Loucy (cell line): ENCODE measurements around the gene CARS2.

ENCODE experiments used
- H2AFZ ChIP-seq: fragments of 200-600 bp; sonication (generic); 2 replicates; pipeline ENCODE4 v1.6.0; 2016; ENCODE audit warnings: antibody characterized with exemption, mild to moderate bottlenecking, low read length, moderate library complexity
- H3F3A ChIP-seq: fragments of 200-600 bp; 2 replicates; pipeline ENCODE4 v1.6.0; 2016; ENCODE audit warnings: antibody characterized with exemption, low read depth, mild to moderate bottlenecking
- H3K27me3 ChIP-seq: fragments of 200-600 bp; sonication (generic); 2 replicates; pipeline ENCODE4 v1.6.1; 2014; ENCODE audit warnings: low read length, mild to moderate bottlenecking; ENCODE audit not compliant: insufficient read depth, poor library complexity, severe bottlenecking
- H3K36me3 ChIP-seq: fragments of 200-600 bp; sonication (generic); 2 replicates; pipeline ENCODE4 v1.6.1; 2016; ENCODE audit warnings: low read length; ENCODE audit not compliant: insufficient read depth
- H3K4me1 ChIP-seq: fragments of 200-600 bp; sonication (generic); 2 replicates; pipeline ENCODE4 v1.5.1; 2014; ENCODE audit warnings: low read length, mild to moderate bottlenecking; ENCODE audit not compliant: insufficient read depth, poor library complexity, severe bottlenecking
- H3K4me2 ChIP-seq: fragments of 200-600 bp; sonication (generic); 2 replicates; pipeline ENCODE4 v1.6.0; 2014; ENCODE audit warnings: antibody characterized with exemption, low read length, low read depth, mild to moderate bottlenecking; ENCODE audit not compliant: poor library complexity, severe bottlenecking
- H3K4me3 ChIP-seq: fragments of 200-600 bp; sonication (generic); 2 replicates; pipeline ENCODE4 v1.5.1; 2014; ENCODE audit warnings: low read length, mild to moderate bottlenecking, mixed read lengths; ENCODE audit not compliant: poor library complexity, severe bottlenecking
- H3K79me2 ChIP-seq: fragments of 200-600 bp; sonication (generic); 2 replicates; pipeline ENCODE4 v1.6.1; 2014; ENCODE audit warnings: low read length; ENCODE audit not compliant: insufficient read depth
- H3K9ac ChIP-seq: fragments of 200-600 bp; sonication (generic); 2 replicates; pipeline ENCODE4 v1.6.0; 2014; ENCODE audit warnings: mild to moderate bottlenecking, low read depth, low read length, moderate library complexity; ENCODE audit not compliant: poor library complexity, severe bottlenecking
- H3K9me2 ChIP-seq: fragments of 200-600 bp; sonication (generic); replicated peaks from 2 replicates; pipeline ENCODE4 v1.6.1; 2016; ENCODE audit warnings: low read depth, low read length, mixed read lengths
- H3K9me3 ChIP-seq: fragments of 200-600 bp; sonication (generic); 2 replicates; pipeline ENCODE4 v1.6.1; 2014; ENCODE audit warnings: mild to moderate bottlenecking, antibody characterized with exemption, low read length, low read depth; ENCODE audit not compliant: insufficient read depth
- H4K20me1 ChIP-seq: fragments of 200-600 bp; sonication (generic); 2 replicates; pipeline ENCODE4 v1.6.0; 2014; ENCODE audit warnings: antibody characterized with exemption, low read length, mild to moderate bottlenecking; ENCODE audit not compliant: insufficient read depth, poor library complexity, severe bottlenecking
- EZH2phosphoT487 ChIP-seq: fragments of 200-600 bp; IDR thresholded peaks from 2 replicates; pipeline ENCODE4 v1.6.1; 2018; ENCODE audit warnings: antibody characterized with exemption, mild to moderate bottlenecking, moderate library complexity, borderline replicate concordance
- TF ChIP-seq, protein P1 (sequence below): fragments of 200-600 bp; sonication (generic); conservative IDR thresholded peaks from 2 replicates; pipeline ENCODE4 v1.5.1; 2014; ENCODE audit warnings: mild to moderate bottlenecking, antibody characterized with exemption, low read length

CARS2 gene

DNA sequence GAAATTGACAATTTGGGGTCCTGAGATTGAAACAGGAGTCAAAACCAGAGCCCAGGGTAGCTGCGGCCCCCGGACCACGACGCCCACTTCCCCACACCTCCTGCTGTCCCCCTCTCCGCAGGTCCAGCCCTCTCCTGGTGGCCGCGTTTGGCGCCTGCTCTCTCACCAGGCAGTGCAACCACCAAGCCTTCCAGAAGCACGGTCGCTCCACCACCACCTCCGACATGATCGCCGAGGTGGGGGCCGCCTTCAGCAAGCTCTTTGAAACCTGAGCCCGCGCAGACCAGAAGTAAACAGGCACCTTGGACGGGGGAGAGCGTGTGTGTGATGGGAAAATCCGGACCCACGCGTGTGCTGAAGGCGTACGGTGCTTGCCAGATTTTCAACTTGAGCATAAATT, 67.7 kb downstream of the CARS2 start:
- no peaks in the 10 kb centered on the region for H3K27me3 ChIP-seq
- no peaks in the 10 kb centered on the region for H3K9me3 ChIP-seq
- H3F3A ChIP-seq = no peaks in the 10 kb centered on the region
- H3K4me1 ChIP-seq = no peaks in the 10 kb centered on the region
- no peak overlapping the region for H3K4me2 ChIP-seq
- H3K79me2 ChIP-seq = no peaks in the 10 kb centered on the region; the same call in 1 of the 2 replicates
- H4K20me1 ChIP-seq = no peaks in the 10 kb centered on the region
- no peak overlapping the region for H3K9ac ChIP-seq
- peaks cover 80% of the 10 kb centered on the region; the same call in 1 of the 2 replicates for H3K36me3 ChIP-seq
- H3K9me2 ChIP-seq = no peaks in the 10 kb centered on the region
- H2AFZ ChIP-seq = no peak overlapping the region
- TF ChIP-seq EZH2phosphoT487 = no peak
- TF ChIP-seq, protein P1, sequence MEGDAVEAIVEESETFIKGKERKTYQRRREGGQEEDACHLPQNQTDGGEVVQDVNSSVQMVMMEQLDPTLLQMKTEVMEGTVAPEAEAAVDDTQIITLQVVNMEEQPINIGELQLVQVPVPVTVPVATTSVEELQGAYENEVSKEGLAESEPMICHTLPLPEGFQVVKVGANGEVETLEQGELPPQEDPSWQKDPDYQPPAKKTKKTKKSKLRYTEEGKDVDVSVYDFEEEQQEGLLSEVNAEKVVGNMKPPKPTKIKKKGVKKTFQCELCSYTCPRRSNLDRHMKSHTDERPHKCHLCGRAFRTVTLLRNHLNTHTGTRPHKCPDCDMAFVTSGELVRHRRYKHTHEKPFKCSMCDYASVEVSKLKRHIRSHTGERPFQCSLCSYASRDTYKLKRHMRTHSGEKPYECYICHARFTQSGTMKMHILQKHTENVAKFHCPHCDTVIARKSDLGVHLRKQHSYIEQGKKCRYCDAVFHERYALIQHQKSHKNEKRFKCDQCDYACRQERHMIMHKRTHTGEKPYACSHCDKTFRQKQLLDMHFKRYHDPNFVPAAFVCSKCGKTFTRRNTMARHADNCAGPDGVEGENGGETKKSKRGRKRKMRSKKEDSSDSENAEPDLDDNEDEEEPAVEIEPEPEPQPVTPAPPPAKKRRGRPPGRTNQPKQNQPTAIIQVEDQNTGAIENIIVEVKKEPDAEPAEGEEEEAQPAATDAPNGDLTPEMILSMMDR = no peak
- H3K4me3 ChIP-seq = no peak overlapping the region

DNA sequence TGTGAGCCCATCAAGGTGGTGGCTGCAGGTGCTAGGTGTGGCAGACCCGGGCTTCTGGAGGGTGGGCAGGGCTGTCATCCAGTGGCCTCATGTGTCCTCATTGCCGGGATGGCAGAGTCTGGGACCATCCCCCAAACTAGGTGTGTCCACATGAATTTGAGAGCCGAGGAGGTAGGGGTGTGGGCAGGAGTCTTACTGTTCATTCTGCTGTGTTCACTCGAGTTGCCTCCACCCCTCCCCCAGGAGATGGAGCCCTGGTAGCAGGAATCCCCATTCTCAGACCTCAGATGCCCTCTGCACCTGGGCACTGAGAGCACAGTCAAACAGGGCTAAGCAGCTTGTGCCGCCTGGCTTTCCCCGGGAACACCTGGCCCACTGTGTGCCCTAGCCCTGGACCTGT, 68.2 kb downstream of the CARS2 start:
- Histone ChIP-seq H3F3A (no peaks in the 10 kb centered on the region), H3K4me1 (no peaks in the 10 kb centered on the region), H2AFZ (no peak overlapping the region), H3K9me3 (no peaks in the 10 kb centered on the region), H3K9ac (no peak overlapping the region), H3K36me3 (peaks cover 77% of the 10 kb centered on the region; the same call in 1 of the 2 replicates), H3K27me3 (no peaks in the 10 kb centered on the region), H3K9me2 (no peaks in the 10 kb centered on the region), H4K20me1 (no peaks in the 10 kb centered on the region), H3K4me3 (no peak overlapping the region), H3K79me2 (no peaks in the 10 kb centered on the region; the same call in 1 of the 2 replicates), H3K4me2 (no peak overlapping the region)
- TF ChIP-seq EZH2phosphoT487 = no peak
- TF ChIP-seq, protein P1 = no peak

DNA sequence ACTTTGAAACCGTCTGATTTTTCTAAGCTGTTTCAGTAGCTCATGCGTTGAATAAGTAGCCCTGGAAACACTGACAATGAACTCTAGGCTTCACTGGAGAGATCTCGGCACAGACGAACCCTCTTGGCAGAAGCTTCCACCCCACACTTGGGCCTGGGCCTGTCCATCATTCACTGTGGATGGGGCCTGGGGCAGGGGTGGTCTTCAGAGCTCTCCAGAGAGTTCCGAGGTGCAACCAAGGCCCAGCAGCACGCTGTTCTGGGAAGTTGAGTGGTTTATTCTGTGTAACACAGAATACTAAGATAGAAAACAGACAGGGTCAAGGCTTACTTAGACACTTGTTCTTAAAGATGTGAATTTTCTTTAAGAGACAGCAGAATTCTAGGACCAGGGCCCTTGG, 68.6 kb downstream of the CARS2 start:
- H3F3A ChIP-seq = no peaks in the 10 kb centered on the region
- no peaks in the 10 kb centered on the region for H3K9me3 ChIP-seq
- no peaks in the 10 kb centered on the region for H3K9me2 ChIP-seq
- no peaks in the 10 kb centered on the region for H3K4me1 ChIP-seq
- H3K9ac ChIP-seq = no peak overlapping the region
- no peaks in the 10 kb centered on the region; the same call in 1 of the 2 replicates for H3K79me2 ChIP-seq
- no peaks in the 10 kb centered on the region for H3K27me3 ChIP-seq
- no peak overlapping the region for H3K4me3 ChIP-seq
- H3K4me2 ChIP-seq = no peak overlapping the region
- peaks cover 77% of the 10 kb centered on the region; the same call in 1 of the 2 replicates for H3K36me3 ChIP-seq
- no peak for TF ChIP-seq EZH2phosphoT487
- TF ChIP-seq, protein P1 = no peak
- H4K20me1 ChIP-seq = no peaks in the 10 kb centered on the region
- no peak overlapping the region for H2AFZ ChIP-seq
